HL-60 (cell line): ENCODE results near the gene OXTR.

Experiments
- CTCF ChIP-seq: IDR thresholded peaks from one replicate; pipeline ENCODE4 v1.5.1; 2011; ENCODE audit warnings: low read length, control low read depth, inconsistent platforms; ENCODE audit not compliant: insufficient read depth
- GABPA ChIP-seq: IDR thresholded peaks from 2 replicates; pipeline ENCODE4 v1.6.1; 2012; ENCODE audit warnings: low read depth
- POLR2AphosphoS5 ChIP-seq: IDR thresholded peaks from 2 replicates; pipeline ENCODE4 v1.6.1; 2012; ENCODE audit warnings: low read depth
- REST ChIP-seq: IDR thresholded peaks from 2 replicates; pipeline ENCODE4 v1.6.1; 2012; ENCODE audit warnings: low read depth; ENCODE audit not compliant: insufficient replicate concordance
- SPI1 ChIP-seq: IDR thresholded peaks from 2 replicates; pipeline ENCODE4 v1.6.1; 2012; ENCODE audit warnings: low read depth, mild to moderate bottlenecking, borderline replicate concordance

DNA sequence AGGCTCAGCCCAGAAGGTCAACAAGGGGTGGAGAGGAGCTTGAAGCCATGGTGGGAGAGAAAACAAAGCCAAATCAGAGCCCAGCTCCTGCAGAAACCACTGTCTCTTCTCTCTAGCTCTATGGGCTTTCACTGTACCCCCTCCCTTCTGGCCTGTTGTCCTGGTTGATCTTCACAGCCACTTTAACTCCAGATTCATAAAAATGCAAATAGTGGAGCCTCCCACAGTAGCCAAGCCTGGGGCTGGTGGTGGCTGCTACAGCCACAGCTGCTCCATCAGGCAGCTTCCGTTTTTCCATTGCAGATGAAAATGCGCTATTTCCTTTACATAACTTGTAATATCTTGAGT lies 56.5 kb downstream of the OXTR start:
- no peak for TF ChIP-seq CTCF
- no peak for TF ChIP-seq REST
- TF ChIP-seq POLR2AphosphoS5 = no peak
- TF ChIP-seq GABPA = no peak
- no peak for TF ChIP-seq SPI1
